ENCODE data around the gene AGO3. TPM values are rescaled to one million over a fixed set of nuclear protein-coding genes. Genes with fewer than 3 reads are reported as not detected.
A peak's percentile ranks its signal among the peaks of the same experiment; 100 is the strongest.

The AGO3 gene
- total RNA-seq, 1 donor from 2014 or later, result 27.0 TPM

- DNase-seq (ENCODE audit: low read depth), result peak; percentile 79
These were observed 103.8 kb downstream of the AGO3 start for GRCh38 chr1:36034692-36035091.

GRCh38 chr1:36035154-36035553, 104.2 kb downstream of the AGO3 start:
- Histone ChIP-seq H3K4me2 (ENCODE audit: low read length) (no peak overlapping the region), H3K4me3 (ENCODE audit: insufficient read depth, low read depth, low read length) (no peak overlapping the region), H3K27ac (ENCODE audit: low read depth, low read length) (peak overlapping the region; percentile 30), H3K36me3 (ENCODE audit: insufficient read depth, low read length) (peaks cover 5% of the 10 kb centered on the region), H4K20me1 (ENCODE audit: insufficient read depth, low read length) (no peaks in the 10 kb centered on the region), H3K4me1 (ENCODE audit: insufficient read depth, low read length) (no peaks in the 10 kb centered on the region), H3K9ac (ENCODE audit: low read length) (no peak overlapping the region), H3K9me3 (ENCODE audit: insufficient read depth, low read depth, low read length) (no peaks in the 10 kb centered on the region), H3K27me3 (ENCODE audit: insufficient read depth, low read length) (no peaks in the 10 kb centered on the region), H2AFZ (ENCODE audit: low read depth, low read length) (no peak overlapping the region), H3K79me2 (ENCODE audit: insufficient read depth, low read length) (no peaks in the 10 kb centered on the region)
- peaks cover 1% of the 10 kb centered on the region for H3K4me1 Mint-ChIP-seq (ENCODE audit: low read depth, unreplicated experiment)
- peaks cover 7% of the 10 kb centered on the region for H3K36me3 Mint-ChIP-seq (ENCODE audit: low read depth, unreplicated experiment)
- TF ChIP-seq EZH2 (IDR thresholded peaks at IDR 0.05; ENCODE audit: insufficient read depth, low read length) (no peak), CTCF (IDR thresholded peaks at IDR 0.05; ENCODE audit: insufficient read depth, low read depth, low read length) (no peak)
- H3K4me3 Mint-ChIP-seq (ENCODE audit: unreplicated experiment), result no peak overlapping the region
- H3K9me3 Mint-ChIP-seq (ENCODE audit: unreplicated experiment), result no peaks in the 10 kb centered on the region
- H3K27ac Mint-ChIP-seq (ENCODE audit: unreplicated experiment), result peak overlapping the region; percentile 83
- FAIRE-seq (no peak), DNase-seq (ENCODE audit: low read depth) (no peak)
- H3K27me3 Mint-ChIP-seq (ENCODE audit: low read depth, unreplicated experiment), result no peaks in the 10 kb centered on the region

More at GRCh38 chr1:36034692-36035091, 103.8 kb downstream of the AGO3 start:
- H3K36me3 Mint-ChIP-seq (ENCODE audit: low read depth, unreplicated experiment), result peaks cover 7% of the 10 kb centered on the region
- Histone ChIP-seq H3K27ac (ENCODE audit: low read depth, low read length) (peak overlapping the region; percentile 30), H3K27me3 (ENCODE audit: insufficient read depth, low read length) (no peaks in the 10 kb centered on the region), H3K36me3 (ENCODE audit: insufficient read depth, low read length) (peaks cover 4% of the 10 kb centered on the region), H3K4me1 (ENCODE audit: insufficient read depth, low read length) (no peaks in the 10 kb centered on the region), H4K20me1 (ENCODE audit: insufficient read depth, low read length) (no peaks in the 10 kb centered on the region), H3K9me3 (ENCODE audit: insufficient read depth, low read depth, low read length) (no peaks in the 10 kb centered on the region), H3K9ac (ENCODE audit: low read length) (no peak overlapping the region), H3K4me3 (ENCODE audit: insufficient read depth, low read depth, low read length) (no peak overlapping the region), H3K79me2 (ENCODE audit: insufficient read depth, low read length) (no peaks in the 10 kb centered on the region), H2AFZ (ENCODE audit: low read depth, low read length) (no peak overlapping the region), H3K4me2 (ENCODE audit: low read length) (no peak overlapping the region)
- H3K27me3 Mint-ChIP-seq (ENCODE audit: low read depth, unreplicated experiment), result no peaks in the 10 kb centered on the region
- TF ChIP-seq EZH2 (IDR thresholded peaks at IDR 0.05; ENCODE audit: insufficient read depth, low read length) (no peak), CTCF (IDR thresholded peaks at IDR 0.05; ENCODE audit: insufficient read depth, low read depth, low read length) (no peak)
- peak; percentile 66 for FAIRE-seq
- peaks cover 1% of the 10 kb centered on the region for H3K4me1 Mint-ChIP-seq (ENCODE audit: low read depth, unreplicated experiment)
- peak overlapping the region; percentile 83 for H3K27ac Mint-ChIP-seq (ENCODE audit: unreplicated experiment)
- no peaks in the 10 kb centered on the region for H3K9me3 Mint-ChIP-seq (ENCODE audit: unreplicated experiment)
- H3K4me3 Mint-ChIP-seq (ENCODE audit: unreplicated experiment), result no peak overlapping the region

GRCh38 chr1:36040238-36040637, 109.3 kb downstream of the AGO3 start:
- H3K4me3 ChIP-seq (ENCODE audit: insufficient read depth, low read depth, low read length), result no peak overlapping the region
- no peaks in the 10 kb centered on the region for H3K79me2 ChIP-seq (ENCODE audit: insufficient read depth, low read length)
- H3K4me1 ChIP-seq (ENCODE audit: insufficient read depth, low read length), result no peaks in the 10 kb centered on the region
- FAIRE-seq (no peak), DNase-seq (ENCODE audit: low read depth) (no peak)
- H3K27me3 ChIP-seq (ENCODE audit: insufficient read depth, low read length), result no peaks in the 10 kb centered on the region
- no peak overlapping the region for H3K9ac ChIP-seq (ENCODE audit: low read length)
- peaks cover 22% of the 10 kb centered on the region for H3K36me3 ChIP-seq (ENCODE audit: insufficient read depth, low read length)
- no peak for TF ChIP-seq EZH2 (IDR thresholded peaks at IDR 0.05; ENCODE audit: insufficient read depth, low read length)
- no peak for TF ChIP-seq CTCF (IDR thresholded peaks at IDR 0.05; ENCODE audit: insufficient read depth, low read depth, low read length)
- Mint-ChIP-seq H3K4me1 (ENCODE audit: low read depth, unreplicated experiment) (no peaks in the 10 kb centered on the region), H3K27me3 (ENCODE audit: low read depth, unreplicated experiment) (no peaks in the 10 kb centered on the region), H3K4me3 (ENCODE audit: unreplicated experiment) (no peak overlapping the region), H3K36me3 (ENCODE audit: low read depth, unreplicated experiment) (peaks cover 9% of the 10 kb centered on the region), H3K9me3 (ENCODE audit: unreplicated experiment) (no peaks in the 10 kb centered on the region), H3K27ac (ENCODE audit: unreplicated experiment) (no peak overlapping the region)
- no peaks in the 10 kb centered on the region for H4K20me1 ChIP-seq (ENCODE audit: insufficient read depth, low read length)
- H3K27ac ChIP-seq (ENCODE audit: low read depth, low read length), result no peak overlapping the region
- H3K4me2 ChIP-seq (ENCODE audit: low read length), result no peak overlapping the region
- no peaks in the 10 kb centered on the region for H3K9me3 ChIP-seq (ENCODE audit: insufficient read depth, low read depth, low read length)
- H2AFZ ChIP-seq (ENCODE audit: low read depth, low read length), result no peak overlapping the region

Measured in astrocyte (in vitro differentiated cells and primary cell).